Kidney glomerular epithelial cell (primary cell): ENCODE measurements around the gene MEIS1.

ENCODE experiments used
- DNase-seq: peaks from one replicate; lab custom pipeline; 2025; lab: John Stamatoyannopoulos, UW

The MEIS1 gene

GRCh38 chr2:66507673-66508201 lies 72.8 kb downstream of the MEIS1 start:
- no peak for DNase-seq

DNA sequence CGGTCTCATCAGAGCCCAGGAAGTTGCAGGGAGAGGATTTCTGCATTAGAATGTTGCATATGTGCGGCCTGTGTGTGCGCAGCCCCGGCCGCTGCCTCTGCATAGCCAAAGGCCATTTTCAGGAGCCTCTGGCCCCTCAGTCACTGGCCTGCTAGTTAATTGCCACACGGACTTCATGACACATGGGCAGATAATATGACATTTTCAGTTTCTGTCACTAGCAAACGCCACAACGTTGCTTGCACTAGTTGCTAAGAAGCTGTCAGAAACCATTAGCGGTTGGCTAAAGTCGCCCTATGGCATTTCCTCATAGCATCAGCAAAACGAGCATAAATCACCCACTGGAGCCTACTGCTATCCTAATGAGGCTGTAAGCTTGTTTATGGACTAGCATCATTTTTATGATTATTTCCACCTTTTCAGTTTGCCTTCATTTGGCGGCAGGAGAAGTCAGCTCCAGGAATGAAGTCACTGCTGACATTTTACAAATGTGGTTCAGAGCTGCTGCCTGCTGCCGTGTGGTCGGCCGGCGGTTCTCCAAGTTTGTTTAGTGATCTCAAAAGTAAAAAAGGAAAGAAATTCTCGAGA lies 73.7 kb downstream of the MEIS1 start:
- no peak for DNase-seq

GRCh38 chr2:66509326-66509811 lies 74.4 kb downstream of the MEIS1 start:
- DNase-seq, result peak; percentile 51

- no peak for DNase-seq
These were observed 77.7 kb downstream of the MEIS1 start for GRCh38 chr2:66512626-66513025.

DNA sequence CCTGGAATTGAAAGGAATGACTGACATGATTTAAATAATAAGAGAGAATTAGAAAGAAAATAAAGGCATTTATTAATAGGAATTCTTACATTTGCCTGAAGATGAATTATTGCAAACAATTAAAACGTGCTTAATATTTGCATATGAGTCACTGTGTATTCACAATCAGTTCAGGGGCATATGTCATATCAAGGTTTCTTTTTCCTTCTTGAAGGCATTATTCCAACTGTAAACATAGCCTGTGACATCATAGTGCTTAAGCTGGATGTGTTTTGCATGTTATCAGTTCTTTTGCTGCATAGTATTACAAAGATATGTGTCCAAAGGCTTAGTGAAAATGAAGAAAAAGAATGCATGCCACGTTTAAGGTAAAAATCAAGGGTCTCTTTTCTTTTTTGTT lies 80.8 kb downstream of the MEIS1 start:
- DNase-seq, result no peak

DNA sequence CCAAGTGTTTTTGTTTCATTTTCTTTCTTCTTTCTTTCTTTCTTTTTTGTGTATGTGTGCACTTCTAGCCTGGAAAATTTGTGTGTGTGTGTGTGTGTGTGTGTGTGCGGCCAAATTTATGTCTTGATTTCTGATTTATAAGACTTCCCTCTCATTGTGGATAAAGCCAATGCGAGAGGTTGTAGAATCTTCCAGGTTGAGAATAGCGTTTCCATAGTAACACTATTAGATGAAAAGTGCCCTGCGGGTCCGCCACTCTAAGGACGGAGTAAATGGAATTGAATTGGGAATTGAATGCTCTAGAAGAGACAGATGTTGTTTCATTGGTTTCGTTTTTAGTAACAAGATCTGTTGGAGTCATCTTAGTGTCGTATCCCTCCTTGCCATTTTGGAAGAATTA lies 81.6 kb downstream of the MEIS1 start:
- DNase-seq, result no peak

DNA sequence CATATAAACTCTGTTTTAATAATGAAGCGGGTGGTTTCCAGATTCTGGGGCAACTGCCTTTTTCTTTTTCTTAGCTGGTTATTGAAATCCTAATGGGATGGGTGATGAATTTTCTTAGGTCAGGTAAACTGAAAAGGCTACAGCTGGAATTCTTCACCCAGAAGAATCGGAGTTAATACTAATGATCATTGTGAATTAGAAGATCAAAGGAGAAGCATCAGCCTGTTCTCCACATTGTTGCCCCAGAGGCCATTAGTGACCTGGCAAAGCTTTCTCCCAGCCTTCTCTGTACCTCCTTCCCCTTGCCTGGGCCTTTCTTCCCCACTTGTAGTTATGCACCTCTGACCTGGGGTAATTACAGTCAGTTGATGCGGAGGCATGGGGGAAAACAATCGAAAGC lies 82.8 kb downstream of the MEIS1 start:
- DNase-seq, result no peak

- no peak for DNase-seq
These were observed 84.4 kb downstream of the MEIS1 start for GRCh38 chr2:66519264-66519843.

DNA sequence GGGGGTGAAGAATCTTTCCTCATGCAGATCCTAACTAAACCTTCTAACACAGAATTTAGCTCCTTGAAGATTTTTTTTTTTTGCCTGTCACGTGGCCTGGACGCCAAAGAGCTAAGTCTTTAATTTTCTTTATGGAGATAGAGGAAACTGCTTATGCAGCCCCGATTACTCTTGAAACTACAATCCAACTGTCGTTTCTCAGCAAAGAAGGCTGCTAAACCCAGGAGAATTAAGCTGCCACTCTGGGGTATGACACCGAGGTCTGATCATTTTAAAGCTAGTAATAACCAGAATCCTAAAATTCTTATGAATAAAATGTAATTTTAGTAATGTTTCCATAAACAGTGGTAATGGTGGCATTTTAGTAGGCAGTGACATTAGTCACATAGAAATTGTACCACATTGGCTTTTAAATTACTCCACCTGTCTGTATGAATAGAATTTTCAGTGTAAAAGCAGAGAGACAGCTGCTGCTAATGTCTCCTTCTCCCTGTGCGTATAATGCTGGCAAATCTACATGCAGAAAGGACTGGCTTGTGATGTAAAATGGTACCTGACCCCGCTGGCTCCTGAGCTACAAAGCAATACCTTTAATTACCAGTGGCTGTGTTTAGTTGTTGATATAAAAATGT lies 86.5 kb downstream of the MEIS1 start:
- no peak for DNase-seq

- no peak for DNase-seq
These were observed 87.9 kb downstream of the MEIS1 start for GRCh38 chr2:66522611-66523376.

- DNase-seq, result no peak
These were observed 88.5 kb downstream of the MEIS1 start for GRCh38 chr2:66523377-66523969.

DNA sequence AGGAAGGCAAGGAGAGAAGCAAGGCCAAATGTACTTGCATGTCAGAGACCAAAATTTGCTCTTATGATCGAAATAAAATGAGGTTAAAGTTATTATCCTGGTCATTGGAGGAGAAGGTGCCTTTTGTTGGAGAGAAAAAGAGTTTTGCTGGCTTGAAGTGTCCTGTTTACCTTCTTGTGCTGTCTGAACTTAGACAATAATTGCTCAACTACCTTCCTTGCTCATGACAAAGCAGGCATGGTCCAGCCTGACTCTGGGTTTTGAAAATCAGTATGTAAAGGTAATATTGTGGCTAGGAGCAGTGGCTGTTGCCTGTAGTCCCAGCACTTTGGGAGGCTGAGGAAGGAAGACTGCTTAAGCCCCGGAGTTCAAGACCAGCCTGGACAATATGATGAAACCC lies 89.1 kb downstream of the MEIS1 start:
- no peak for DNase-seq

- no peak for DNase-seq
These were observed 90.7 kb downstream of the MEIS1 start for GRCh38 chr2:66525606-66526005.

DNA sequence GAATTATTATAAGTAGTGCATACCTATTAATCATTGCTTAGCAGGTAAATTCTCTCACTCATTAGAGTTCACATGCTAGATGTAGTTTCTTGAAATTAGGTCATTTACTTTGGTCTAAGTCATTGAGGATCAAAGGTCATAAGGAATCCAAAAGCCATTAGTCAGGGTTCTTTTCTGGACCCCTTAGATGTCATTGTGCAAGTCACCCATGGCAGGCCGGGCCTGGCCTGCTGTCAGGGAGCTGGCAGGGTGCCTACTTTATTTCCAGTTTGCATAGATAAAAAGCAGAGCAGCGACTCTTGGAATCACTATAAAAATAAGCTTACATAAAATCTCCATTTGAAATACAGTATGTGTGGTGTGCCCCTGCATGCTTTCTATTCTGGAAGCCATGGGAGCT lies 91.3 kb downstream of the MEIS1 start:
- no peak for DNase-seq

DNA sequence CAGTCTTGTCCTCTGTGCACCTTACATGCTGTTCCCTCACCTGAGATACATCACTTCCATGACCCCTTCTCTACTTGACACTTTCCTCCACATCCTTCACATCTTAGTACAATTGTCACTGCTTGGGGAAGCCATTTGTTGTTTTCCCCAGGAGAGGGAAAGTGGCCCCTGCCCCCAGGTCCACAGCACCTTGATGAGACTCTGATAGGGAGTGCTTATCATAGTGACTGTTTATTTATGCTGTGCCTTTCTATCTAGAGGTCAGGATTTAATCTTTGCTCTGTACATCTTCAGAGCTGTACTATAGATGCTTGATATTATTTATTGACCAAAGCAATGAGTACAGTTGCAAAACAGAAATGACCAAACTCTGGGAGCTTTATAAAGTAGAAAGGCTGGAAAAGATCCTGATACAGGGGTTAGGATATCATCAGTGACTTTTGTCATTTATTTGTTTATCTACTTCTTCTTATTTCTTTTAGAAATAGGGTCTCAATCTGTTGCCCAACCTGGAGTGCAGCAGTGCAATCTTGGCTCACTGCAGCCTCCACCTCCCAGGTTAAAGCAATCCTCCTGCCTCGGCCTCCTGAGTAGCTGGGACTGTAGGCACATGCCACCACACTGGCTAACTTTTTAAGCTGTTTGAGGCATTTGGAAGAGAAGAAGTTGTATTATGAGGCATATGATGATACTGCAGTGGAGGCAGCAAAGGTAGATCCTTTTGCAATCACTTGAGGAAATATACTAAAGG lies 94.2 kb downstream of the MEIS1 start:
- DNase-seq, result no peak

GRCh38 chr2:66530651-66531050 lies 95.7 kb downstream of the MEIS1 start:
- DNase-seq, result no peak

GRCh38 chr2:66531155-66531554 lies 96.2 kb downstream of the MEIS1 start:
- no peak for DNase-seq

GRCh38 chr2:66531567-66531966 lies 96.6 kb downstream of the MEIS1 start:
- no peak for DNase-seq

DNA sequence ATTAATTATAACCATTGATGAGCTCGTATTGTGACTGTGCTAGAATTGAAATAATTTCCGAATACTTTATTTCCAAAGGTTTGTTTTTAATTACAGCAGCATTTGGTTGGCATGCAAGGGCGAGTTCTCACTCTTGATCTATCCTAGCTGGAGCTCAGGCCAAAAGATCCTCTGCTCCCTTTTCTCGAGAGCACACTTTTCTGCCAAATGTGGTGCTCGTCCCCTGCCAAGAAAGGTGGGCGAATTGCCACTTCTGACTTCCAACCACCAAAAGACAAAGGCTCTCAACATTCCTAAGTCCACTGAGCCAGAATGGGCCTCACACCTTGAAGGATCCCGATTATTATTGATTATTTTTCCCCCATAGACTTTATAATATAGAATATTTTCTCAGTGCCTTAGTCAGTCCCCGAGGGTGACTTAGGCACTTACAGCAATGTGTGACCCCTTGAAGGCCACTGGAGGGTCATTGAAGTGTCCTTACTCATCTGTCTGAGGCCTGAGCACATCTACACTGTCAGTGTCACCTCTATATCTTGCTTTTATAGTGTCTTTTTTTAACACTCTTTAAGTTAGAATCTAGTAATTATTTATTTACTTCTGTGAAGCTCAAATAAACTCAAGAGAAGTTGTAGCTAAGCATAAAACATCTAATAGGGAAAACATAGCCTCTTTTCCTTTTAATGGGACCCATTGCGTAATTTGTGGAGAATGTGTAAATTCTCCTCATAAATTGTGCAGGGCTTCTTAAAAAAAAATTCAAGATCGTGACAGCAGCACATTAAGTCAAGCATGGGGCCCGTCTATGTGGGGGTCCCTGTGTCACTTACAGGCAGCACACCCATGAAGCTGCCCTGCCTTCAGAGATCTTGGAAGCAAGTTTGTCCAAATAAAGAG lies 98.3 kb downstream of the MEIS1 start:
- DNase-seq, result no peak

GRCh38 chr2:66534461-66534860 lies 99.5 kb downstream of the MEIS1 start:
- peak; percentile 56 for DNase-seq
